ENCODE measurements around the gene ESR1. TPM values are rescaled to one million over a fixed set of nuclear protein-coding genes. Genes with fewer than 3 reads are reported as not detected.
"Not testable (repeated sequence)": the region's sequence is repeated elsewhere in the genome, so short reads cannot be mapped to it uniquely, and the experiment has no call there.

The ESR1 gene
- total and polyA plus RNA-seq, 7 experiments from 2014 or later = 0.59 to 5.2 (median 2.8) TPM

DNA sequence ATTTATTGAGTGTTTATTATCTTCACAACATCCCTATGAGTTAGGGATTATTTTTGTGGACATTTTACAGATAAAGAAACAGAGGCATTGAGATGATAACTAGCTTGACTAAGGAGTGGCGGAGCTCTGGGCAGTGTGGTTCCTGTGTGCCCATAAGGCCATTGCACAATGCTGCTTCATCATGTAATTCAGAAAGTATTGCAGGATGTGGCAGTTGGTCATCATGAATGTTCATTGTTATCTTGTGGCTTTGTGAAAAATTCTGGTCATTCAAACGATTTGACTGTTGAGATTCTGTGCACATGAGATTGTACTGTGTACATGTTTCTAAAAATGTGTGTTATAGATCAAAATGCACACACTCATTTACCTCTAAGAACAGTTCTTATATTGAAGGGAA lies 150.8 kb downstream of the ESR1 start:
- Histone ChIP-seq H3K9me3 (ENCODE audit: control insufficient read depth in 2 of 3, low read length in 3 of 3) (no peaks in the 10 kb centered on the region), H3K4me1 (ENCODE audit: control insufficient read depth in 2 of 2, insufficient read depth in 2 of 2, low read length in 2 of 2) (peaks cover 0 to 3% of the 10 kb centered on the region in 2 donors), H3K27ac (ENCODE audit: low read depth, low read length) (no peak overlapping the region), H3K4me3 (ENCODE audit: low read length) (no peak overlapping the region), H3K36me3 (ENCODE audit: control insufficient read depth in 2 of 3, insufficient read depth in 3 of 3, low read length in 3 of 3) (no peaks in the 10 kb centered on the region), H3K27me3 (ENCODE audit: control insufficient read depth in 2 of 2, insufficient read depth in 2 of 2, low read length in 2 of 2) (no peaks in the 10 kb centered on the region)
- H3K9me3 Mint-ChIP-seq = peaks cover 0 to 17% (median 5%) of the 10 kb centered on the region in 11 donors
- ATAC-seq (peak; percentile 68), DNase-seq (no peak)
- H3K27ac Mint-ChIP-seq = no peak overlapping the region
- POLR2A ChIA-PET = no interaction called here
- no peak overlapping the region for H3K4me3 Mint-ChIP-seq
- peaks cover 0 to 5% (median 3%) of the 10 kb centered on the region in 5 donors for H3K36me3 Mint-ChIP-seq
- H3K4me1 Mint-ChIP-seq = peaks cover 6 to 25% (median 17%) of the 10 kb centered on the region in 7 donors
- CTCF ChIA-PET = interaction anchor here (0.5 to 0.8 kb wide), 2 partner anchors 12 to 65 kb away, joined by 3 to 4 read pairs; no protein-coding TSS in a partner anchor
- H3K27me3 Mint-ChIP-seq = peaks cover 5 to 49% (median 16%) of the 10 kb centered on the region in 5 donors
- intact Hi-C loops (cut with micrococcal nuclease) = no loop called here

DNA sequence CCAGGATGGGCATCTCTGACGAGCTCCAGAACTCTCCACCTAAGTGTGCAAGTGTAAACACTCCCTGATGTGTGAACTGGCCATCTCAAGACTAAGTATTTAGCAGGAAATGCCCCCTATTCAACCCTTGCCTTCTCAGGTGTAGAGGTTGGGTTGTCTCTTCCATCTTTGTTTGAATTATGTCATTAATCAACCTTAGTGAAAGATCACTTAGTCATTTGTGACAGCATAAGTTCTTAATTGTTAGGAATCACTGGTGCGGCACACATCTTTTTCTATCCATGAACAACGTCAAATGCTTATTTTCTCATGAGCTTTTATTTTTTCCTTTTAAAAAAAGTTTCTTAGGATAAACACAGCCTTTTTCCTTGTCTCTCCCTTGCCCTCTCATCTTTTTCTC lies 151.6 kb downstream of the ESR1 start:
- no peaks in the 10 kb centered on the region for H3K9me3 ChIP-seq (ENCODE audit: control insufficient read depth in 2 of 3, low read length in 3 of 3)
- peaks cover 6 to 26% (median 17%) of the 10 kb centered on the region in 7 donors for H3K4me1 Mint-ChIP-seq
- ChIA-PET POLR2A (no interaction called here), CTCF (interaction anchor here (0.7 kb wide), 1 partner anchor 516 kb away, joined by 4 read pairs; no protein-coding TSS in a partner anchor)
- no peaks in the 10 kb centered on the region for H3K27me3 ChIP-seq (ENCODE audit: control insufficient read depth in 2 of 2, insufficient read depth in 2 of 2, low read length in 2 of 2)
- H3K4me3 ChIP-seq (ENCODE audit: low read length) = no peak overlapping the region
- no peak overlapping the region for H3K27ac Mint-ChIP-seq
- intact Hi-C loops (cut with micrococcal nuclease) = no loop called here
- DNase-seq (no peak), ATAC-seq (no peak)
- peaks cover 0 to 5% (median 3%) of the 10 kb centered on the region in 5 donors for H3K36me3 Mint-ChIP-seq
- peaks cover 0 to 3% of the 10 kb centered on the region in 2 donors for H3K4me1 ChIP-seq (ENCODE audit: control insufficient read depth in 2 of 2, insufficient read depth in 2 of 2, low read length in 2 of 2)
- peaks cover 5 to 50% (median 13%) of the 10 kb centered on the region in 5 donors for H3K27me3 Mint-ChIP-seq
- peaks cover 0 to 17% (median 5%) of the 10 kb centered on the region in 11 donors for H3K9me3 Mint-ChIP-seq
- no peak overlapping the region for H3K27ac ChIP-seq (ENCODE audit: low read depth, low read length)
- no peaks in the 10 kb centered on the region for H3K36me3 ChIP-seq (ENCODE audit: control insufficient read depth in 2 of 3, insufficient read depth in 3 of 3, low read length in 3 of 3)
- no peak overlapping the region for H3K4me3 Mint-ChIP-seq

DNA sequence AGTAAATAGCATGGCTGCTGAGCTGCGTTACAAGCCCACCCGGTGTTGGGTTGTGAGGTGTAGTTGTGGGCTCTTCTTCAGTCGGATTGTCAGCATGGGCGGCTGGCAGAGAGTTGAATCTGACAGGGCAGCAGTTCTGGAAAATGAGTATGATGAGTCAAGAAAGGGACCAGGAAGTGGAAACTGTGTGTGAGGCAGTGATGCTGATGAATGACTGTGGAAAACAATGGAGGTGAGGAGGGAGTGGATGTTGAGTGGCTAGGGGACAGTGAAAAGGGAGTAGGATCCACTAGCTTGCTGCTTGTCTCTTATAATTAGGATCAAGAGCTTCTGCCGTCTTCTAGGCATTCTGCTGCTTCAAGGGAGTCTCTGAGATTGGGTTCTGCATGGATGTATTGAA lies 154.3 kb downstream of the ESR1 start:
- no peak overlapping the region for H3K4me3 ChIP-seq (ENCODE audit: low read length)
- Mint-ChIP-seq H3K9me3 (peaks cover 0 to 17% (median 5%) of the 10 kb centered on the region in 11 donors), H3K36me3 (peaks cover 0 to 6% (median 3%) of the 10 kb centered on the region in 5 donors), H3K4me1 (peaks cover 6 to 26% (median 17%) of the 10 kb centered on the region in 7 donors), H3K27me3 (peaks cover 5 to 53% (median 19%) of the 10 kb centered on the region in 5 donors), H3K4me3 (peak overlapping the region in 1 of 10 donors; percentile 19), H3K27ac (peak overlapping the region in 2 of 9 donors; percentile 5 to 24)
- CTCF ChIA-PET = no interaction called here
- no peak overlapping the region for H3K27ac ChIP-seq (ENCODE audit: low read depth, low read length)
- no peaks in the 10 kb centered on the region for H3K27me3 ChIP-seq (ENCODE audit: control insufficient read depth in 2 of 2, insufficient read depth in 2 of 2, low read length in 2 of 2)
- no peaks in the 10 kb centered on the region for H3K9me3 ChIP-seq (ENCODE audit: control insufficient read depth in 2 of 3, low read length in 3 of 3)
- ATAC-seq = no peak
- peaks cover 0 to 3% of the 10 kb centered on the region in 2 donors for H3K4me1 ChIP-seq (ENCODE audit: control insufficient read depth in 2 of 2, insufficient read depth in 2 of 2, low read length in 2 of 2)
- POLR2A ChIA-PET = no interaction called here
- intact Hi-C loops (cut with micrococcal nuclease) = no loop called here
- DNase-seq = no peak
- H3K36me3 ChIP-seq (ENCODE audit: control insufficient read depth in 2 of 3, insufficient read depth in 3 of 3, low read length in 3 of 3) = no peaks in the 10 kb centered on the region

DNA sequence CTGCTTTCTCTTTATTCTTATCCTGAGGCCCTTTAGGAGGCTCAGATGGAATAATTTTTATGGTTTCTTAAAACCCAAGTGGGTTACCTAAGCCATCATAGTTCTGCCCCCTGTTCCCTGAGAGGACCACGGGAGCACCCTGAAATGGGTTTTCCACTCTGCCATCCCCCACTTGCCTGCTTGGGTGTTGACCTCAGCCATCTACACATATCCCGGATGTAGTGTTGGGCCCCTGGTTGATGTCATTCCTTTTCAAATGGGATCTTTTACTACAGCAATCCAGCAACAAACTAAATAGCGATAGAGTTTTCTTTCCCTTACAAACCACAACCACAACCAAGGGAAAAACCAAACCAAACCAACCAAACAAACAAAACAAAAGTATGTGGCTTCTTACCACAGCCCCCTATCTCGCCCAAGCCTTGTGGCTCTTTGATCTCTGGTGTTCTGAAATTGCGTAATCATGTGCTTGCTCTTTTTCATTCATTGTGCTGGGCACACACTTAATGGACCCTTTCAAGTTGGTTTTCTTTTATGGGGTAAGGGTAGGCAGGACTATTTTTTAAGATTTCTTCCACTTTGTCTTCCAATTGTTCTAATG lies 154.9 kb downstream of the ESR1 start:
- Mint-ChIP-seq H3K27me3 (peaks cover 9 to 59% (median 19%) of the 10 kb centered on the region in 5 donors), H3K4me1 (peaks cover 6 to 26% (median 17%) of the 10 kb centered on the region in 7 donors), H3K27ac (peak overlapping the region in 1 of 9 donors; percentile 6), H3K36me3 (peaks cover 2 to 11% (median 6%) of the 10 kb centered on the region in 5 donors), H3K9me3 (peaks cover 0 to 23% (median 6%) of the 10 kb centered on the region in 11 donors), H3K4me3 (peak overlapping the region in 3 of 10 donors; percentile 1 to 28 (median 21))
- DNase-seq = peak in 1 of 9 donors; percentile 15
- Histone ChIP-seq H3K4me3 (ENCODE audit: low read length) (no peak overlapping the region), H3K36me3 (ENCODE audit: control insufficient read depth in 2 of 3, insufficient read depth in 3 of 3, low read length in 3 of 3) (no peaks in the 10 kb centered on the region), H3K27me3 (ENCODE audit: control insufficient read depth in 2 of 2, insufficient read depth in 2 of 2, low read length in 2 of 2) (no peaks in the 10 kb centered on the region), H3K9me3 (ENCODE audit: control insufficient read depth in 2 of 3, low read length in 3 of 3) (no peaks in the 10 kb centered on the region), H3K27ac (ENCODE audit: low read depth, low read length) (no peak overlapping the region), H3K4me1 (ENCODE audit: control insufficient read depth in 2 of 2, insufficient read depth in 2 of 2, low read length in 2 of 2) (peaks cover 0 to 3% of the 10 kb centered on the region in 2 donors)
- ATAC-seq = no peak
- intact Hi-C loops (cut with micrococcal nuclease) = no loop called here
- ChIA-PET CTCF (no interaction called here), POLR2A (no interaction called here)

GRCh38 chr6:151963001-151963400 lies 155.5 kb downstream of the ESR1 start:
- ChIA-PET CTCF (no interaction called here), POLR2A (no interaction called here)
- Histone ChIP-seq H3K9me3 (ENCODE audit: control insufficient read depth in 2 of 3, low read length in 3 of 3) (no peaks in the 10 kb centered on the region), H3K36me3 (ENCODE audit: control insufficient read depth in 2 of 3, insufficient read depth in 3 of 3, low read length in 3 of 3) (no peaks in the 10 kb centered on the region), H3K27me3 (ENCODE audit: control insufficient read depth in 2 of 2, insufficient read depth in 2 of 2, low read length in 2 of 2) (no peaks in the 10 kb centered on the region), H3K27ac (ENCODE audit: low read depth, low read length) (no peak overlapping the region), H3K4me1 (ENCODE audit: control insufficient read depth in 2 of 2, insufficient read depth in 2 of 2, low read length in 2 of 2) (peaks cover 0 to 3% of the 10 kb centered on the region in 2 donors), H3K4me3 (ENCODE audit: low read length) (no peak overlapping the region)
- peaks cover 5 to 17% (median 12%) of the 10 kb centered on the region in 5 donors for H3K36me3 Mint-ChIP-seq
- peaks cover 1 to 25% (median 10%) of the 10 kb centered on the region in 11 donors for H3K9me3 Mint-ChIP-seq
- peaks cover 11 to 64% (median 19%) of the 10 kb centered on the region in 5 donors for H3K27me3 Mint-ChIP-seq
- peaks cover 6 to 26% (median 17%) of the 10 kb centered on the region in 7 donors for H3K4me1 Mint-ChIP-seq
- no peak for DNase-seq
- no peak overlapping the region for H3K4me3 Mint-ChIP-seq
- no peak for ATAC-seq
- intact Hi-C loops (cut with micrococcal nuclease) = no loop called here
- no peak overlapping the region for H3K27ac Mint-ChIP-seq

DNA sequence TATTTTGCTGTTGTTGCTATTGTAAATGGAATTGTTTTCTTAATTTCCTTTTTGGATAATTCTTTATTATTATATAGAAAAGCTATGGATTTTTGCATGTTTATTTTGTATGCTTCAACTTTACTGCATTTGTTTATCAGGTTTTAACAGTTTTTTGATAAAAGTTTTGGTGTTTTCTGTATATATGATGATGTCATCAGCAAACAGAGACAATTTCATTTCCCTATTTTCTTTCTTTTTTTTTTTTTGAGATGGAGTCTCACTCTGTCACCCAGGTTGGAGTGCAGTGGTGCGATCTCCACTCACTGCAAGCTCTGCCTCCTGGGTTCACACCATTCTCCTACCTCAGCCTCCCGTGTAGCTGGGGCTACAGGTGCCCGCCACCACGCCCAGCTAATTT lies 156.9 kb downstream of the ESR1 start:
- H3K9me3 ChIP-seq (ENCODE audit: control insufficient read depth in 2 of 3, low read length in 3 of 3); H3K27ac Mint-ChIP-seq; H3K4me1 ChIP-seq (ENCODE audit: control insufficient read depth in 2 of 2, insufficient read depth in 2 of 2, low read length in 2 of 2); H3K27ac ChIP-seq (ENCODE audit: low read depth, low read length); H3K4me3 ChIP-seq (ENCODE audit: low read length); H3K36me3 ChIP-seq (ENCODE audit: control insufficient read depth in 2 of 3, insufficient read depth in 3 of 3, low read length in 3 of 3); CTCF ChIA-PET; ATAC-seq; H3K27me3 ChIP-seq (ENCODE audit: control insufficient read depth in 2 of 2, insufficient read depth in 2 of 2, low read length in 2 of 2); DNase-seq; POLR2A ChIA-PET; H3K4me3 Mint-ChIP-seq; intact Hi-C loops (cut with micrococcal nuclease): not testable (repeated sequence)
- H3K4me1 Mint-ChIP-seq = peaks cover 6 to 26% (median 17%) of the 10 kb centered on the region in 7 donors
- peaks cover 5 to 25% (median 17%) of the 10 kb centered on the region in 5 donors for H3K36me3 Mint-ChIP-seq
- peaks cover 2 to 25% (median 12%) of the 10 kb centered on the region in 11 donors for H3K9me3 Mint-ChIP-seq
- peaks cover 15 to 54% (median 24%) of the 10 kb centered on the region in 5 donors for H3K27me3 Mint-ChIP-seq

All from naive thymus-derived CD4-positive, alpha-beta T cell (primary cell).